A673 (cell line): ENCODE results near the gene HOMER3. TPM values are rescaled to one million over a fixed set of nuclear protein-coding genes. Genes with fewer than 3 reads are reported as not detected.

Source experiments
- BruUV-seq: library from RNA; stranded (reverse); fragments of 400-500 nt; replicated peaks from 2 replicates; lab custom pipeline; 2021; lab: Mats Ljungman, UMichigan
- CTCF ChIA-PET: fragments of 300-600 bp; sonication (Branson Sonifier 250); formaldehyde crosslinking; loops from one replicate; lab custom pipeline; 2022; ENCODE audit warnings: antibody characterized with exemption; lab: Charles Lee
- POLR2A ChIA-PET: fragments of 300-600 bp; sonication (Branson Sonifier 250); formaldehyde crosslinking; loops from one replicate; lab custom pipeline; 2022; ENCODE audit warnings: antibody characterized with exemption; ENCODE audit not compliant: low non-redundant PET; lab: Charles Lee
- DNase-seq: peaks from one replicate; pipeline ENCODE4 v3.0.0-alpha.2; 2015; ENCODE audit warnings: low spot score
- H3K27ac ChIP-seq: fragments of 200-600 bp; sonication (generic); 2 replicates; pipeline ENCODE4 v1.5.1; 2016; ENCODE audit warnings: mixed run types, low read depth, mild to moderate bottlenecking, mixed read lengths, antibody characterized with exemption, low read length; ENCODE audit not compliant: poor library complexity, severe bottlenecking
- H3K27me3 ChIP-seq: fragments of 200-600 bp; sonication (generic); replicated peaks from 2 replicates; pipeline ENCODE4 v1.6.1; 2017; ENCODE audit warnings: mixed run types, low read depth, mild to moderate bottlenecking, mixed read lengths, antibody characterized with exemption, low read length; ENCODE audit not compliant: insufficient read depth, poor library complexity
- H3K36me3 ChIP-seq: fragments of 200-600 bp; sonication (generic); 2 replicates; pipeline ENCODE4 v1.6.1; 2016; ENCODE audit warnings: mixed run types, mild to moderate bottlenecking, mixed read lengths, antibody characterized with exemption, low read length; ENCODE audit not compliant: insufficient read depth, poor library complexity, severe bottlenecking
- H3K4me1 ChIP-seq: fragments of 200-600 bp; sonication (generic); 2 replicates; pipeline ENCODE4 v1.6.1; 2017; ENCODE audit warnings: mixed run types, mild to moderate bottlenecking, mixed read lengths, antibody characterized with exemption, low read length; ENCODE audit not compliant: insufficient read depth, poor library complexity, severe bottlenecking
- H3K4me3 ChIP-seq: fragments of 200-600 bp; sonication (generic); 2 replicates; pipeline ENCODE4 v1.5.1; 2016; ENCODE audit warnings: low read depth, mixed run types, mild to moderate bottlenecking, mixed read lengths, low read length; ENCODE audit not compliant: poor library complexity, severe bottlenecking
- H3K9me3 ChIP-seq: fragments of 200-600 bp; sonication (generic); 2 replicates; pipeline ENCODE4 v1.6.1; 2016; ENCODE audit warnings: mixed run types, low read depth, mild to moderate bottlenecking, mixed read lengths, antibody characterized with exemption, low read length; ENCODE audit not compliant: poor library complexity, severe bottlenecking
- EZH2 ChIP-seq: fragments of 200-600 bp; sonication (generic); IDR thresholded peaks from 2 replicates; pipeline ENCODE4 v1.6.1; 2017; ENCODE audit warnings: borderline replicate concordance, low read depth, mild to moderate bottlenecking, mixed read lengths, antibody characterized with exemption, low read length; ENCODE audit not compliant: poor library complexity, severe bottlenecking
- intact Hi-C: fragments of 100-400 bp; cut with micrococcal nuclease; formaldehyde crosslinking; loops from one replicate; pipeline ENCODE4 v1.10.0; 2022; ENCODE audit not compliant: unreplicated experiment
- total RNA-seq: library from RNA; stranded (reverse); gene quantifications from 2 replicates; pipeline ENCODE4 v1.2.3, GENCODE V29; 2021
- TF ChIP-seq, protein P1 (sequence below): fragments of 300-800, 200-600 bp; sonication (generic); conservative IDR thresholded peaks from 2 replicates; pipeline ENCODE4 v1.5.1; 2017; ENCODE audit warnings: low read depth, mild to moderate bottlenecking, antibody characterized with exemption, low read length, moderate library complexity, mixed read lengths

HOMER3 gene
- total RNA-seq, 1 experiment from 2014 or later, result 23.9 TPM

DNA sequence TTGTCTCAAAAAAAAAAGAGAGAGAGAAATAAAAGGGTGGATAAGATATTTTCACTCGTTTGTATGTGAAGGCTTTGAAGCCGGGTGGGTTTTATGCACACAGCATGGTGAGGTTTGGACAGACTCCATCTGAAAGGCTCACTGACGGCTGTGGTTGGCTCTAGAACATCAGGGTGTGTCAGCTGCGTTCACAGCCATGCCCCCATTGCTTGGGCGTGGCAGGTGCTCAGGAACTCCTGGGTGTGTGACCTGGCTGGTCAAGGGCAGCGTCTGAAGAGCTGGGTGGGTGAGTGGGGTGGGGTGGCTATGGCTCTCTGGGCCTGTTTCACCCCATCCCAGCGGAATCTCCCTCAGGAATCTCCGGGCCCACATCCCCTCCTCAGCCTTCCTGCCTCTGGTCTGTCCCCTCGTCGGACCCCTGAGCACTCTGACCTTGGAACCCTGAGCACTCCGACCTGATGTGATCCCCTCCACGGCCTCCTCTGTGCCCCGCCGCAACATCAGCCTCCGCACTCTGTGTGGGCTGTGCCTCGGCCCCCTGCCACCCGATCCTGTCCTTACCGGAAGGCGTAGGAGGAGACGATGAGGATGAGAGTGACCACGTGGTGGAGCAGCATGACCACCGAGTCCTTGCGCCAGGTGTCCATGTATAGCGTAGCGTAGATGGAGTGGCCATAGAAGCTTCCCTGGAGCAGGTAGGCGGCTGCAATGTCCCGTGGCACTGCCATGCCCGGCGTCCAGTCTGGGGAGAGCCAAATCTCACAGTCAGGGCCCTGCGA lies 57.3 kb downstream of the HOMER3 start:
- intact Hi-C loops, result no loop called here
- POLR2A ChIA-PET, result no interaction called here
- Histone ChIP-seq H3K27ac (no peak overlapping the region), H3K4me1 (no peaks in the 10 kb centered on the region), H3K27me3 (no peaks in the 10 kb centered on the region), H3K9me3 (no peaks in the 10 kb centered on the region), H3K36me3 (no peaks in the 10 kb centered on the region), H3K4me3 (no peak overlapping the region)
- BruUV-seq, result no TSS peak
- DNase-seq, result no peak
- CTCF ChIA-PET, result interaction anchor here (0.7 kb wide), 1 partner anchor 220 kb away, joined by 4 read pairs; no protein-coding TSS in a partner anchor
- TF ChIP-seq EZH2, result no peak
- TF ChIP-seq, protein P1, sequence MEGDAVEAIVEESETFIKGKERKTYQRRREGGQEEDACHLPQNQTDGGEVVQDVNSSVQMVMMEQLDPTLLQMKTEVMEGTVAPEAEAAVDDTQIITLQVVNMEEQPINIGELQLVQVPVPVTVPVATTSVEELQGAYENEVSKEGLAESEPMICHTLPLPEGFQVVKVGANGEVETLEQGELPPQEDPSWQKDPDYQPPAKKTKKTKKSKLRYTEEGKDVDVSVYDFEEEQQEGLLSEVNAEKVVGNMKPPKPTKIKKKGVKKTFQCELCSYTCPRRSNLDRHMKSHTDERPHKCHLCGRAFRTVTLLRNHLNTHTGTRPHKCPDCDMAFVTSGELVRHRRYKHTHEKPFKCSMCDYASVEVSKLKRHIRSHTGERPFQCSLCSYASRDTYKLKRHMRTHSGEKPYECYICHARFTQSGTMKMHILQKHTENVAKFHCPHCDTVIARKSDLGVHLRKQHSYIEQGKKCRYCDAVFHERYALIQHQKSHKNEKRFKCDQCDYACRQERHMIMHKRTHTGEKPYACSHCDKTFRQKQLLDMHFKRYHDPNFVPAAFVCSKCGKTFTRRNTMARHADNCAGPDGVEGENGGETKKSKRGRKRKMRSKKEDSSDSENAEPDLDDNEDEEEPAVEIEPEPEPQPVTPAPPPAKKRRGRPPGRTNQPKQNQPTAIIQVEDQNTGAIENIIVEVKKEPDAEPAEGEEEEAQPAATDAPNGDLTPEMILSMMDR, result no peak

GRCh38 chr19:18881491-18881890 lies 59.5 kb downstream of the HOMER3 start:
- no peaks in the 10 kb centered on the region for H3K27me3 ChIP-seq
- no peak for DNase-seq
- no peaks in the 10 kb centered on the region for H3K9me3 ChIP-seq
- no peaks in the 10 kb centered on the region for H3K4me1 ChIP-seq
- no peak overlapping the region for H3K4me3 ChIP-seq
- no TSS peak for BruUV-seq
- H3K27ac ChIP-seq, result no peak overlapping the region
- peaks cover 9% of the 10 kb centered on the region for H3K36me3 ChIP-seq
- TF ChIP-seq EZH2, result no peak
- TF ChIP-seq, protein P1, result no peak
- intact Hi-C loops, result no loop called here
- CTCF ChIA-PET, result interaction anchor here (0.7 kb wide), 1 partner anchor 293 kb away, joined by 3 read pairs; the partner anchor contains the start of gene REX1BD
- POLR2A ChIA-PET, result interaction anchor here (0.7 kb wide), 1 partner anchor 29 kb away, joined by 8 read pairs; no protein-coding TSS in a partner anchor

DNA sequence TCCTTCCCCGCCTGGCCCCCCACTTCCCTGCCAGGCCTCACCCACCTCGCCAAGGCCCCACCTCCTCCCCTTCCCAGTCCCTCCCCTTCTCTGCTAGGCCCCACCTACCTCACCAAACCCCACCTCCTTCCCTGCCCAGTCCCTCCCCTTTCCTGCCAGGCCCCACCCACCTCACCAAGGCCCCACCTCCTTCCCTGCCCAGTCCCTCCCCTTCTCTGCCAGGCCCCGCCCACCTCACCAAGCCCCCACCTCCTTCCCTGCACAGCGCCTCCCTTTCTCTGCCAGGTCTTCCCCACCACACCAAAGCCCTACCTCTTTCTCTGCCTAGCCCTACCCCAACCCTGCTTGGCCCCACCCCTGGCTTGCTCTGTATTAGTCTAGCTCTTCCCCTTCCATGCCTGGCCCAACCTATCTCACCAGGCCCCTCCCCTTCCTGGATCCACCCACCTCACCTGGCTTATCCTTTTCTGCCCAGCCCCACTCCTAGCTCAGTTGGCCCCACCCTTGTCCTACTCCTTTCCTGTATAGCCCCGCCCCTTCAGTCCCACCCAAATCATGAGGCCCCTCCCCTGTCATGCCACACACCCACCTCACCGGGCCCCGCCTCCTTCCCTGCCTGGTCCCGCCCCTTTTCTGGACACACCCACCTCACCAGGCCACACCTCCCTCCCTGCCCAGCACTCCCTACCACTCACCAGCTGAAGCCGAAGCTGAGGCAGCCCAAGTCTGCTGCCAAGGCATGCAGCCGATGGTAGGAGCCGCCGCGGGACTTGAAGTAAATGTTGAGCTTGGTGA lies 61.2 kb downstream of the HOMER3 start:
- no peak overlapping the region for H3K27ac ChIP-seq
- no TSS peak for BruUV-seq
- CTCF ChIA-PET, result no interaction called here
- no peaks in the 10 kb centered on the region for H3K4me1 ChIP-seq
- POLR2A ChIA-PET, result interaction anchor here (0.5 kb wide), 1 partner anchor 8 kb away, joined by 4 read pairs; no protein-coding TSS in a partner anchor
- intact Hi-C loops, result no loop called here
- H3K4me3 ChIP-seq, result no peak overlapping the region
- DNase-seq, result peak; percentile 53
- H3K36me3 ChIP-seq, result peaks cover 13% of the 10 kb centered on the region
- TF ChIP-seq EZH2, result no peak
- TF ChIP-seq, protein P1, result no peak
- H3K27me3 ChIP-seq, result no peaks in the 10 kb centered on the region
- H3K9me3 ChIP-seq, result no peaks in the 10 kb centered on the region
